PFSK-1 (cell line): ENCODE results near the gene HMGB4.

Experiments
- FOXP2 ChIP-seq: optimal IDR thresholded peaks from 2 replicates; pipeline ENCODE3; 2011; ENCODE audit warnings: borderline replicate concordance, control low read depth, inconsistent platforms; ENCODE audit not compliant: insufficient read depth; ENCODE audit errors: extremely low read length, extremely low read depth
- POLR2AphosphoS5 ChIP-seq: IDR thresholded peaks from 2 replicates; pipeline ENCODE4 v1.6.1; 2012; ENCODE audit warnings: low read depth, mild to moderate bottlenecking, control low read depth, low read length, moderate library complexity
- SIN3A ChIP-seq: IDR thresholded peaks from 2 replicates; pipeline ENCODE4 v1.6.1; 2012; ENCODE audit warnings: mild to moderate bottlenecking, low read length, moderate library complexity, borderline replicate concordance; ENCODE audit not compliant: insufficient read depth
- TAF1 ChIP-seq: IDR thresholded peaks from 2 replicates; pipeline ENCODE4 v1.6.1; 2012; ENCODE audit warnings: low read length, control low read depth, borderline replicate concordance; ENCODE audit not compliant: insufficient read depth
- TF ChIP-seq, protein P1 (sequence below), 2 experiments: IDR thresholded peaks; 2 replicates each; pipeline versions ENCODE4 v1.6.1 to v1.8.0; 2011 to 2012; ENCODE audit warnings: low read depth in 2 of 2, low read length in 2 of 2, control low read depth in 1 of 2, inconsistent platforms in 1 of 2, mild to moderate bottlenecking in 1 of 2, moderate library complexity in 1 of 2; ENCODE audit not compliant: insufficient read depth in 1 of 2

Gene HMGB4

DNA sequence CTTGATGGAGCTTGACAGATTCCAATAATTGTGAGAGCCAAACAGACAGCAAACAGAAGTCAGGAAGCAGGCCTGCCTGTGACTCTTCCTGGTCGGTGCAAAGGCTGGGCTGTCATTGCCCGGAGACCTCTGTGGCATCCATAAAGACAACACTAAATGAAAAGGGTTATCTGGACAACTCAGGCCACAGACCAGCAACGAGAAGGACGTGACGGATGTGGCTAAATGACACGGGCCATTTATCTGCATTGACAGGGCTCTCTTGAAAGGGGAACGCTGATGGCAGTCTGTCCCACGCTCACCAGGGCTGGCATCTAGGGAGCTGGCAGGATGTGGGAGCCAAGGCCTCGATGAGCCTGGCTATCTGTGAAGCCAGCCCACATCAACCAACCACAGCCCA lies 35.0 kb downstream of the HMGB4 start:
- TF ChIP-seq POLR2AphosphoS5 (no peak), SIN3A (no peak), TAF1 (no peak), FOXP2 (no peak)
- TF ChIP-seq, protein P1, sequence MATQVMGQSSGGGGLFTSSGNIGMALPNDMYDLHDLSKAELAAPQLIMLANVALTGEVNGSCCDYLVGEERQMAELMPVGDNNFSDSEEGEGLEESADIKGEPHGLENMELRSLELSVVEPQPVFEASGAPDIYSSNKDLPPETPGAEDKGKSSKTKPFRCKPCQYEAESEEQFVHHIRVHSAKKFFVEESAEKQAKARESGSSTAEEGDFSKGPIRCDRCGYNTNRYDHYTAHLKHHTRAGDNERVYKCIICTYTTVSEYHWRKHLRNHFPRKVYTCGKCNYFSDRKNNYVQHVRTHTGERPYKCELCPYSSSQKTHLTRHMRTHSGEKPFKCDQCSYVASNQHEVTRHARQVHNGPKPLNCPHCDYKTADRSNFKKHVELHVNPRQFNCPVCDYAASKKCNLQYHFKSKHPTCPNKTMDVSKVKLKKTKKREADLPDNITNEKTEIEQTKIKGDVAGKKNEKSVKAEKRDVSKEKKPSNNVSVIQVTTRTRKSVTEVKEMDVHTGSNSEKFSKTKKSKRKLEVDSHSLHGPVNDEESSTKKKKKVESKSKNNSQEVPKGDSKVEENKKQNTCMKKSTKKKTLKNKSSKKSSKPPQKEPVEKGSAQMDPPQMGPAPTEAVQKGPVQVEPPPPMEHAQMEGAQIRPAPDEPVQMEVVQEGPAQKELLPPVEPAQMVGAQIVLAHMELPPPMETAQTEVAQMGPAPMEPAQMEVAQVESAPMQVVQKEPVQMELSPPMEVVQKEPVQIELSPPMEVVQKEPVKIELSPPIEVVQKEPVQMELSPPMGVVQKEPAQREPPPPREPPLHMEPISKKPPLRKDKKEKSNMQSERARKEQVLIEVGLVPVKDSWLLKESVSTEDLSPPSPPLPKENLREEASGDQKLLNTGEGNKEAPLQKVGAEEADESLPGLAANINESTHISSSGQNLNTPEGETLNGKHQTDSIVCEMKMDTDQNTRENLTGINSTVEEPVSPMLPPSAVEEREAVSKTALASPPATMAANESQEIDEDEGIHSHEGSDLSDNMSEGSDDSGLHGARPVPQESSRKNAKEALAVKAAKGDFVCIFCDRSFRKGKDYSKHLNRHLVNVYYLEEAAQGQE (IDR thresholded peaks at IDR 0.05; ENCODE audit: insufficient read depth in 1 of 2, low read depth in 2 of 2, low read length in 2 of 2): no peak

DNA sequence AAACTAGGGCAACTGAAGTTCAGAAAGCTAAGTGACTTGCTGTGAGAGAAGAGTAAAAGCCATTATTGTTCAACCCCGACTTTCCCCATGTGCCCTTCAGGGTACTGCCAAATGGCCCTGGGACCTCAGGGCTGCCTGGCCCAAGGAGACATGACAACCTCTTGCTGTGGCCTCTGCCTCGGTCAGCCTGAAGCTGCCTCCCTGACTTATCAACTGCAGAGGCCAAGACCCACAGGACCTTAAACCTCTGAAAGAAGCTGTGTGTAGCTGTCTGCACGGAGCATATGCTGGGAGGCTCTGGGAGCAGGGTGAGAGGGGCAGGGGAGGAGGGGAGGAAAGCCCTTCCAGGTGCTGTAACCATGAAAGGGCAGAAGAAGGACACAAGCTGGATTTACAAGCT lies 35.9 kb downstream of the HMGB4 start:
- TF ChIP-seq, protein P1 (IDR thresholded peaks at IDR 0.05; ENCODE audit: insufficient read depth in 1 of 2, low read depth in 2 of 2, low read length in 2 of 2): no peak
- no peak for TF ChIP-seq FOXP2
- no peak for TF ChIP-seq SIN3A
- no peak for TF ChIP-seq POLR2AphosphoS5
- no peak for TF ChIP-seq TAF1

GRCh38 chr1:33902486-33903209 lies 38.8 kb downstream of the HMGB4 start:
- TF ChIP-seq FOXP2: no peak
- no peak for TF ChIP-seq TAF1
- TF ChIP-seq POLR2AphosphoS5: no peak
- TF ChIP-seq, protein P1 (IDR thresholded peaks at IDR 0.05; ENCODE audit: insufficient read depth in 1 of 2, low read depth in 2 of 2, low read length in 2 of 2): no peak
- no peak for TF ChIP-seq SIN3A

DNA sequence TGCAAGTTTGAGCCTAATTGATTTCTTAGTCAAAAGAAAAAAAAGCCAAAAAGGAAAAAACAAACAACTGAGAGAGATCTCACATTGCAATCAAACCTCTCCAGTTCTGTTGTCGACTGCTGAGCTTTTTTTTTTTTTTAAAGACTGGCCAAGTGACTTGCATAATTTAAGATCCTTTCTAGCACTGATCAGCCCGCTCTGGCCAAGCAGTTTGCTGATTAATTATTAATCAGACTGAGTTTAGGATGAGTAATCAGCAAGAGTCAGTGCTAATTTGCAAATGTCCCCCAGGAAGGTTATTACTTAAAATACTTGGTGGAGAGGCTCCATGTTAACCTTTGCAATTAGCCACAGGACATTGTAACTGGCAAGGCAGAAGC lies 39.3 kb downstream of the HMGB4 start:
- no peak for TF ChIP-seq POLR2AphosphoS5
- no peak for TF ChIP-seq SIN3A
- no peak for TF ChIP-seq FOXP2
- TF ChIP-seq, protein P1 (IDR thresholded peaks at IDR 0.05; ENCODE audit: insufficient read depth in 1 of 2, low read depth in 2 of 2, low read length in 2 of 2): no peak
- no peak for TF ChIP-seq TAF1
